Smooth muscle cell (in vitro differentiated cells): ENCODE data around the gene ITIH6. TPM values are rescaled to one million over a fixed set of nuclear protein-coding genes. Genes with fewer than 3 reads are reported as not detected.

Experiments used
- DNase-seq: peaks from one replicate; lab custom pipeline; 2025; ENCODE audit not compliant: unreplicated experiment; lab: John Stamatoyannopoulos, UW
- H2AFZ ChIP-seq: fragments of 200-600 bp; sonication (generic); 2 replicates; pipeline ENCODE4 v1.6.0; 2016; ENCODE audit warnings: antibody characterized with exemption, low read depth, mild to moderate bottlenecking
- H3F3A ChIP-seq: fragments of 200-600 bp; sonication (generic); 2 replicates; pipeline ENCODE4 v1.6.0; 2017; ENCODE audit warnings: antibody characterized with exemption, low read depth
- H3K27ac ChIP-seq: fragments of 200-600 bp; sonication (generic); 2 replicates; pipeline ENCODE4 v1.5.1; 2016; ENCODE audit warnings: low read depth, mild to moderate bottlenecking
- H3K27me3 ChIP-seq: fragments of 200-600 bp; sonication (generic); 2 replicates; pipeline ENCODE4 v1.6.1; 2016; ENCODE audit warnings: low read depth, mild to moderate bottlenecking
- H3K36me3 ChIP-seq: fragments of 200-600 bp; sonication (generic); 2 replicates; pipeline ENCODE4 v1.5.1; 2016; ENCODE audit warnings: low read depth
- H3K4me1 ChIP-seq: fragments of 200-600 bp; sonication (generic); 2 replicates; pipeline ENCODE4 v1.5.1; 2016; ENCODE audit warnings: low read depth
- H3K4me2 ChIP-seq: fragments of 200-600 bp; sonication (generic); 2 replicates; pipeline ENCODE4 v1.6.0; 2016; ENCODE audit warnings: mild to moderate bottlenecking
- H3K4me3 ChIP-seq: fragments of 200-600 bp; sonication (generic); 2 replicates; pipeline ENCODE4 v1.5.1; 2016; ENCODE audit warnings: mild to moderate bottlenecking
- H3K79me2 ChIP-seq: fragments of 200-600 bp; sonication (generic); 2 replicates; pipeline ENCODE4 v1.6.0; 2016; ENCODE audit warnings: low read depth, mild to moderate bottlenecking
- H3K9ac ChIP-seq: fragments of 200-600 bp; sonication (generic); 2 replicates; pipeline ENCODE4 v1.6.0; 2016; ENCODE audit warnings: low read depth
- H3K9me3 ChIP-seq: fragments of 200-600 bp; sonication (generic); replicated peaks from 2 replicates; pipeline ENCODE4 v1.5.1; 2016; ENCODE audit warnings: low read depth
- H4K20me1 ChIP-seq: fragments of 200-600 bp; sonication (generic); 2 replicates; pipeline ENCODE4 v1.6.0; 2016; ENCODE audit warnings: low read depth
- CTCF ChIP-seq: fragments of 200-600 bp; sonication (generic); IDR thresholded peaks from 2 replicates; pipeline ENCODE4 v1.5.1; 2017; ENCODE audit warnings: borderline replicate concordance, mild to moderate bottlenecking, antibody characterized with exemption; ENCODE audit not compliant: insufficient read depth, poor library complexity, severe bottlenecking
- WGBS: methylation state at CpG from one replicate; pipeline ENCODE4 v1.1.7; 2016; ENCODE audit warnings: low lambda C conversion rate; 5-methylcytosine and 5-hydroxymethylcytosine counted together
- polyA plus RNA-seq: library from polyadenylated mRNA; unstranded; fragments of >200 nt; fragmentation: Nextera tagmentation; extraction: Ambion mirVana; gene quantifications from 2 replicates; pipeline ENCODE4 v1.2.1, GENCODE V29; 2016
- total RNA-seq: library from RNA; depleted of rRNA; stranded (reverse); fragments of >200 nt; gene quantifications from 2 replicates; pipeline ENCODE4 v1.2.3, GENCODE V29; 2014

Gene ITIH6
- total and polyA plus RNA-seq, 2 experiments from 2014 or later, result not detected

GRCh38 chrX:54788446-54788845, 9.6 kb downstream of the ITIH6 start:
- H3K9me3 ChIP-seq, result no peaks in the 10 kb centered on the region
- no peak for DNase-seq
- no peak for TF ChIP-seq CTCF
- H2AFZ ChIP-seq, result no peak overlapping the region
- no peak overlapping the region for H3K4me2 ChIP-seq
- no peaks in the 10 kb centered on the region for H3K4me1 ChIP-seq
- H3K27ac ChIP-seq, result no peak overlapping the region
- no peaks in the 10 kb centered on the region for H3K27me3 ChIP-seq
- no peaks in the 10 kb centered on the region for H3F3A ChIP-seq
- no peaks in the 10 kb centered on the region for H4K20me1 ChIP-seq
- no peaks in the 10 kb centered on the region for H3K36me3 ChIP-seq
- WGBS, result 84% methylated on average over 9 of the region's 9 CpGs
- H3K79me2 ChIP-seq, result no peaks in the 10 kb centered on the region
- H3K9ac ChIP-seq, result no peak overlapping the region
- no peak overlapping the region for H3K4me3 ChIP-seq

GRCh38 chrX:54786967-54787366, 11.1 kb downstream of the ITIH6 start:
- no peak overlapping the region for H2AFZ ChIP-seq
- no peaks in the 10 kb centered on the region for H3K27me3 ChIP-seq
- no peaks in the 10 kb centered on the region for H3K79me2 ChIP-seq
- no peaks in the 10 kb centered on the region for H3K4me1 ChIP-seq
- no peaks in the 10 kb centered on the region for H3K9me3 ChIP-seq
- H3K9ac ChIP-seq, result no peak overlapping the region
- no peaks in the 10 kb centered on the region for H3F3A ChIP-seq
- H3K27ac ChIP-seq, result no peak overlapping the region
- no peaks in the 10 kb centered on the region for H4K20me1 ChIP-seq
- WGBS, result 83% methylated on average over 2 of the region's 2 CpGs
- H3K36me3 ChIP-seq, result no peaks in the 10 kb centered on the region
- DNase-seq, result no peak
- no peak overlapping the region for H3K4me2 ChIP-seq
- H3K4me3 ChIP-seq, result no peak overlapping the region
- TF ChIP-seq CTCF, result no peak

- 52% methylated on average over 4 of the region's 4 CpGs for WGBS
- Histone ChIP-seq H3K36me3 (no peaks in the 10 kb centered on the region), H3F3A (no peaks in the 10 kb centered on the region), H3K4me2 (no peak overlapping the region), H3K9me3 (no peaks in the 10 kb centered on the region), H3K9ac (no peak overlapping the region), H4K20me1 (no peaks in the 10 kb centered on the region), H2AFZ (no peak overlapping the region), H3K27ac (no peak overlapping the region), H3K79me2 (no peaks in the 10 kb centered on the region), H3K4me1 (no peaks in the 10 kb centered on the region), H3K27me3 (no peaks in the 10 kb centered on the region), H3K4me3 (no peak overlapping the region)
- peak; percentile 7 for TF ChIP-seq CTCF
- no peak for DNase-seq
Observed at GRCh38 chrX:54785901-54786300, 12.2 kb downstream of the ITIH6 start.

GRCh38 chrX:54776987-54777672, 20.9 kb downstream of the ITIH6 start:
- 86% methylated on average over 6 of the region's 6 CpGs for WGBS

More at GRCh38 chrX:54776987-54777672, 20.9 kb downstream of the ITIH6 start:
- Histone ChIP-seq H3K4me2 (no peak overlapping the region), H2AFZ (no peak overlapping the region), H4K20me1 (no peaks in the 10 kb centered on the region), H3K4me1 (peaks cover 2% of the 10 kb centered on the region), H3K9me3 (no peaks in the 10 kb centered on the region), H3K79me2 (no peaks in the 10 kb centered on the region), H3K9ac (no peak overlapping the region), H3K27ac (no peak overlapping the region), H3K27me3 (no peaks in the 10 kb centered on the region), H3F3A (no peaks in the 10 kb centered on the region), H3K4me3 (no peak overlapping the region), H3K36me3 (no peaks in the 10 kb centered on the region)
- TF ChIP-seq CTCF, result no peak
- DNase-seq, result no peak
